WERI-Rb-1 (cell line): ENCODE results near the gene AOC2.
A peak's percentile ranks its signal among the peaks of the same experiment; 100 is the strongest.
"Not testable (repeated sequence)": the region's sequence is repeated elsewhere in the genome, so short reads cannot be mapped to it uniquely, and the experiment has no call there.

Experiments
- DNase-seq: peaks from one replicate; pipeline ENCODE4 v3.0.0-alpha.2; 2020
- H3K27ac ChIP-seq: fragments of 250-450 bp; sonication (Bioruptor Pico); 2 replicates; pipeline ENCODE4 v1.5.1; 2020; ENCODE audit warnings: mild to moderate bottlenecking, moderate library complexity
- H3K27me3 ChIP-seq: fragments of 250-450 bp; sonication (Bioruptor Pico); 2 replicates; pipeline ENCODE4 v1.5.1; 2021; ENCODE audit warnings: mild to moderate bottlenecking, low read depth, moderate library complexity; ENCODE audit not compliant: insufficient read depth, severe bottlenecking
- H3K36me3 ChIP-seq: fragments of 250-450 bp; sonication (Bioruptor Pico); 2 replicates; pipeline ENCODE4 v1.5.1; 2020; ENCODE audit warnings: mild to moderate bottlenecking, moderate library complexity
- H3K4me3 ChIP-seq: 2 replicates; pipeline ENCODE4 v1.5.1; 2011; ENCODE audit warnings: low read depth, mild to moderate bottlenecking, control low read depth, low read length
- H3K9me3 ChIP-seq: fragments of 250-450 bp; sonication (Bioruptor Pico); 2 replicates; pipeline ENCODE4 v1.5.1; 2021; ENCODE audit warnings: mild to moderate bottlenecking, moderate library complexity; ENCODE audit not compliant: severe bottlenecking
- CTCF ChIP-seq: IDR thresholded peaks from 2 replicates; pipeline ENCODE4 v1.5.1; 2011; ENCODE audit warnings: low read depth, mild to moderate bottlenecking, control low read depth, inconsistent platforms, low read length

AOC2 gene

DNA sequence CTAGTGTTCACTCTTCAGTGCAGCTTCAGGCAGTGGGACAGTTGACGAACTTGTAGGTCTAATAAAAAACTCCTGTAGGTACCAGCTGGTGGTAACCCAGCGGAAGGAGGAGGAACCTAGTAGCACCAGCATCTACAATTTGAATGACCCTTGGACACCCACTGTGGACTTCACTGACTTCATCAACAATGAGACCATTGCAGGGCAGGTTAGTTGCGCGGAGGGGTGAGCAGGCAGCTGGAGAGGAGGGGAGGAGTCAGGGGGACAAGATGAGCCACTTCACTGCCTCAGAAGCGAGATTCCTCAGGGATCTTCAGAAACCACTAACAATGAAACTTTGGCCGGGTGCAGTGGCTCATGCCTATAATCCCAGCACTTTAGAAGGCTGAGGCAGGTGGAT lies 28.9 kb downstream of the AOC2 start:
- Histone ChIP-seq H3K9me3 (peaks cover 27% of the 10 kb centered on the region), H3K27ac (no peak overlapping the region), H3K36me3 (no peaks in the 10 kb centered on the region), H3K27me3 (no peaks in the 10 kb centered on the region), H3K4me3 (no peak overlapping the region)
- DNase-seq: no peak
- no peak for TF ChIP-seq CTCF

- peak; percentile 38 for DNase-seq
- H3K36me3 ChIP-seq, H3K27ac ChIP-seq, H3K4me3 ChIP-seq, H3K27me3 ChIP-seq: not testable (repeated sequence)
- H3K9me3 ChIP-seq: peaks cover 27% of the 10 kb centered on the region
Observed at GRCh38 chr17:42873932-42874695, 29.7 kb downstream of the AOC2 start.

DNA sequence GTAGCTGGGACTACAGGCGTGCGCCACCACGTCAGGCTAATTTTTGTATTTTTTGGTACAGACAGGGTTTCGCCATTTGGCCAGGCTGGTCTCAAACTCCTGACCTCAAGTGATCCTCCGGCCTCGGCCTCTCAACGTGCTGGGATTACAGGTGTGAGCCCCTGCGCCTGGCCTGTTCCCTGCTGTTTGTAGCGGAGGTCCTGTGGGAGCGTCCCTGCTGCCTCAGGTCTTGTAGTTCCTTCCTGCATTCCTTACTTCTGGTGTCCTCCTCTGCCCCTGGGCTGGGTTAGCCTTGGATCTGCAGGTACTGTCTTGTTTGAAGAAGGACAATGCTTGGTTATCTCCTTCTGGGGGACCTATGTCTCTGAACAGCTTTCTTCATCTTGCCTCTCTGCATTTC lies 32.7 kb downstream of the AOC2 start:
- Histone ChIP-seq H3K27me3 (no peaks in the 10 kb centered on the region), H3K4me3 (no peak overlapping the region), H3K36me3 (no peaks in the 10 kb centered on the region), H3K27ac (no peak overlapping the region), H3K9me3 (peaks cover 3% of the 10 kb centered on the region)
- DNase-seq: no peak
- no peak for TF ChIP-seq CTCF

DNA sequence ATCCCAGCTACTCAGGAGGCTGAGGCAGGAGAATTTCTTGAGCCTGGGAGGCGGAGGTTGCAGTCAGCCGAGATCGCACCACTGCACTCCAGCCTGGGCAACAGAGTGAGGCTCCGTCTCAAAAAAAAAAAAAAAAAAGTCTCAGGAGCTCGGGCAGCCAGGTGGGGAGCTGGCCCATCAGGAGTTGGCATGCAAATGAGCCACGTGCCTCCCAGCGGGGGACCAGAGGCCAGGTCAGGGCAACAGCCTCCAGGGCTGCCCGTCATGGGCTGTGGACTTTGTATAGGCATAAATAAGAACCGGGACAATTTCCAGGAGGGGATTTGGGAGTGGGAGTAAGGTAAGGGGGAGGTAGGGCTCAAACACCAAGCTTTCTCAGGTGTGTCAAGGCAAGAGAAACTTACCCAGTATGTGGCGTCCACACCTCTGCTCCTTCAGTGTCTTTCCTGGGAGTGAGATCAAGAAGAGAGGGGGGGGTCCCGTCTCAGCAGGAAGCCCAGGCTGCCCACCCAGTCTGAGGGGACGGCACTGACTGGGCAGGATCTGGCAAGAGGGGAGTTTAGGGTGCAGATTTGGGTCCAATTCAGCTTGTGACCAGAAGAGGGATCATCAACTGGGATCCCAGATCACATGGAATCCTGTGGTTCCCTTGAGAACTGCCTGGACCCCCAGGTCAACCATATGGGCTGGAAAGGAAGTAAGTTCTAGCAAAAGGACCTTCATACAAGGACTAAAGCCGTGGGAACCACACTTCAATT lies 33.9 kb downstream of the AOC2 start:
- Histone ChIP-seq H3K4me3 (no peak overlapping the region), H3K36me3 (no peaks in the 10 kb centered on the region), H3K27me3 (no peaks in the 10 kb centered on the region), H3K9me3 (peaks cover 3% of the 10 kb centered on the region), H3K27ac (no peak overlapping the region)
- DNase-seq: no peak
- peak; percentile 20; the same call in 1 of the 2 replicates for TF ChIP-seq CTCF

- DNase-seq: no peak
- H3K27me3 ChIP-seq: no peaks in the 10 kb centered on the region
- peaks cover 3% of the 10 kb centered on the region for H3K9me3 ChIP-seq
- TF ChIP-seq CTCF: no peak
- H3K27ac ChIP-seq: no peak overlapping the region
- no peaks in the 10 kb centered on the region for H3K36me3 ChIP-seq
- H3K4me3 ChIP-seq: no peak overlapping the region
Observed at GRCh38 chr17:42878924-42879595, 34.7 kb downstream of the AOC2 start.

DNA sequence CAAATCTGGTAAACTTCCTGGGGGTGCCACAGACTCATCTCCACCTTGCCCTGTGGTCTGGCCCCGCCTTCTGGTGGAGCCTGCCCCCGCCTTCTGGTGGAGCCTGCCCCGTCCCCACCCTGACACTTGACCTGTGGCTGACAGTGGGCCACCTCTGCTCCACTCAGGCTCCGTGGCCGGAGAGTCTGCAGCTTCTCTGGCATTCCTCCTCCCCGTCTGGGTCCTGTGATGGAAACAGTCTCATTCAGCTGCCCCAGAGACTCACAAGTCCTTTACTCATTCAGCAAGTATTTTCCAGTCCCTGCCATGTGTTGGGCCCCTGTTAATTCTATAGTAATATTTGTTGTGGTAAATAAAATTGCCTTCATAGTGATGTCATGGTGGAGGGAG lies 35.2 kb downstream of the AOC2 start:
- DNase-seq: no peak
- Histone ChIP-seq H3K4me3 (no peak overlapping the region), H3K36me3 (no peaks in the 10 kb centered on the region), H3K27ac (no peak overlapping the region), H3K27me3 (no peaks in the 10 kb centered on the region), H3K9me3 (peaks cover 3% of the 10 kb centered on the region)
- TF ChIP-seq CTCF: no peak
